Inflammatory macrophage (primary cell): ENCODE measurements around the gene GSTK1.
"Not testable (repeated sequence)": the region's sequence is repeated elsewhere in the genome, so short reads cannot be mapped to it uniquely, and the experiment has no call there.

Source experiments
- DNase-seq, 2 donors: peaks; one replicate each; pipeline ENCODE4 v3.0.0-alpha.2; 2020 to 2022

GSTK1 gene

GRCh38 chr7:143239813-143240212, 23.4 kb upstream of the GSTK1 start:
- peak; percentile 83 to 97 for DNase-seq

DNA sequence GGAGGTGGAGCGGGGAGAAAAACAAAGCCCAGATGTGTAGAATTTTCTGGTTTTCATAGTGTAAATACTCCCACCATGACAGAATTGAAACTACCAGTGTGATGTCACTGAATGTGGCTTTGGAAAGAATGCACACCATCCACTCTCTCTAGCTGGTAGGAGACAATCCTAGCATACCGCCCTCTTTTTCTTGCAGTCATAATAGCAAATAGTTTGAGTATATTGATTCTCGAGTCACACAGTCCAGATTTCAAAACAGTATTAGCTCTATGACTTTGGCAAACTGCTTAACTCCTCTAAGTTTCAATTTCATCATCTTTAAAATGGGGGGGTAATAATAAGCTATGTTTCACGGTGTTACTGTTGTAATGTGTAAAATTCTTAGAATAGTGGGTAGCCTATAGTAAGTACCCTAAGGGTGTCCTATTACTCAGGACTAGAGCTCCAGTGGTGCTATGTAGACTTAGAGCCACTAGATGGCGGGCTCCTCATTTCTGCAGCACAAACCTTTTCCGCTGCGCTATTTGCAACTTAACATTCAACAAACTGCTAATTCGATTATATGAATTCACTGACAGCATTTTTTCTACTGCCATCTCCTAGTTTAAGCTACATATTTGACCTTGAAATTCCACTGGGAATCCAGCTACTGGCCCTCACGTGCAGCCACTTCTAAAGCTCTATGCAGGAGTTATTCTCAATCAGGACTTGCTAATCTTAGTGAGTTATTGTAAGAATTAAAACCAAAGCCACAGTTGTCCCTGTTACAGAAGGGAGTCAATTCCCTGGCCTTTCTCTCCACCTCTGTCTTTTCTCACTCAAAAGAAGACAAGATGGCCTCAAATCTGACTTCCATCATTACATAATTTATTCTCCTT, 22.7 kb upstream of the GSTK1 start:
- peak; percentile 84 to 87 for DNase-seq

DNA sequence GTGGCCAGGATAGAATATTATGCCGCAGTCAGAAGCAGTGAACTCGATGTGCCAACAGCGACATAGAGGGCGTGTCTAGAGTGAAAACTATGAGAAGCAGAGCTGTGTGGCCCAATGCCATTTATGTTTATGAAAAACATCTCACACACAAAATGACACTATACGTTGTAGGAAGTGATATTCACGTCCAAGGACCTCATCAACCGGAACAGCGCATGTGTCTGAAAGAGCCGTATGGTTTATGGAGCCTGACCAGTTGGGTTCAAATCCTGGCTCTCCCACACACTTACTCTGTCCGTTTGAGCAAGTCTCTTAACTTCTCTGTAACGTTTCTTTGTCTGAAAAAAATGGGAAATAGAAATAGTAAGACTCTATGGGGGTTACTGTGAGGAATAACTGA, 20.9 kb upstream of the GSTK1 start:
- peak; percentile 87 for DNase-seq

GRCh38 chr7:143243111-143243510, 20.1 kb upstream of the GSTK1 start:
- DNase-seq, result no peak

DNA sequence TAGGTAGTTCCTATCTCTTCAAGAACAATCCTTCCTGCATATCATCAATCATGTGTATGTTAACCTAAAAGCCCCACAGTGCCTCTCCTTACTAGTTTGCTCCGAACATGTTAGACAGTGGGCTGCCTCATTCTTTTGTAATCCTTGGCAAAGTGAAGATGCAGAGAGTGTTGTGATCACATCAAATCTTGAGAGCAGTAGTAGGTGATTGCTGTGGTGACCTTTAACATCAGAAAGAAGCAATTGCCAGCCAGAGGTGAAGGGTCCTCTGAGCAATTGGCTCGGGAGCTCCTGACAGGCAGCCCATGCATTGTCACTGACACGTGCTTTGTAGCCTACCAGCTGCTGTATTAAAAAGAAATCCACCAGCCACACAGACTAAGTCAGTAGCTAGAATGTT, 19.6 kb upstream of the GSTK1 start:
- no peak for DNase-seq

GRCh38 chr7:143244321-143244720, 18.9 kb upstream of the GSTK1 start:
- DNase-seq, result no peak

- peak; percentile 52 to 84 for DNase-seq
These were observed 18.1 kb upstream of the GSTK1 start for GRCh38 chr7:143245123-143245522.

GRCh38 chr7:143247372-143247771, 15.9 kb upstream of the GSTK1 start:
- no peak for DNase-seq

- DNase-seq, result peak; percentile 63 to 66
These were observed 14.4 kb upstream of the GSTK1 start for GRCh38 chr7:143248761-143249354.

DNA sequence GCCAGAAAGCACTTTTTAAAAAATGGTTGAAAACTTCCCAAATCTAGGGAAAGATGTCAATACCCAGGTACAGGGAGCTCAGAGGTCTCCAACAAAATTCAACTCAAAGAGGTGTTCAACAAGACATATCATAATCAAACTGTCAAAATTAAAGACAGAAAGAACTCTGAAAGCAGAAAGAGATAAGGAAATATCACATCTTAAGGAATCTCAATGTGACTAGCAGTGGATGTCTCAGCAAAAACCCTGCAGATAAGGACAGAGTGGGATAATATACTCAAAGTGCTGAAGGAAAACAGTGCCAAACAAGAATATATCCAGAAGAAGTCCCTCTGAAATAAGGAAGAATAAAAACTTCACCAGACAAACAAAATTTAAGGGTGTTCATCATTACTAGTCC, 13.0 kb upstream of the GSTK1 start:
- DNase-seq, result no peak

GRCh38 chr7:143250822-143251221, 12.4 kb upstream of the GSTK1 start:
- no peak for DNase-seq

DNA sequence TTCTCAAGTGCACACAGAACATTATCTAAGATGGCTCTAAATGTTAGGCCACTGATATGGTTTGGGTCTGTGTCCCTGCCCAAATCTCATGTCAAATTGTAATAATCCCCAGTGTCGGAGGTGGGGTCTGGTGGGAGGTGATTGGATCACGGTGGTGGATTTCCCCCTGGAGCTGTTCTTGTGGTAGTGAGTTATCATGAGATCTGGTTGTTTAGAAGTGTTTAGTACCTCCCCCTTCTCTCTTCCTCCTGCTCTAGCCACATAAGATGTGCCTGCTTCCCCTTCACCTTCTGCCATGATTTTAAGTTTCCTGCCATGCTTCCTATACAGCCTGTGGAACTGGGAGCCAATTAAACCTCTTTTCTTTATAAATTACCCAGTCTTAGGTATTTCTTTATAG, 11.2 kb upstream of the GSTK1 start:
- peak in 1 of 2 donors; percentile 15 for DNase-seq

DNA sequence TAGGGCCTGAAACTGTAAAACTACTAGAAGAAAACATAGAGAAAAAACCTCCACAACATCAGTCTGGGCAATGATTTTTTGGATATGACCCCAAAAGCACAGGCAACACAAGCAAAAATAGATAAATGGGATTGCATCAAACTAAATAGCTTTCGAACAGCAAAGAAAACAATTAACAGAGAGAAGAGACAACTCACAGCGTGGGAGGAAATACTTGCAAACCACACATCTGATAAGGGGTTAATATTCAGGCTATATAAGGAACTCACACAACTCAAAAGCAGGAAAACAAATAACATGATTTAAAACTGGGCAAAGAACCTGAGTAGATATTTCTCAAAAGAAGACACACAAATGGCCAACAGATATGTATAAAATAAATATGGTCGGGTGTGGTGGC, 7.7 kb upstream of the GSTK1 start:
- no peak for DNase-seq

GRCh38 chr7:143256325-143256724, 6.9 kb upstream of the GSTK1 start:
- DNase-seq, result no peak

DNA sequence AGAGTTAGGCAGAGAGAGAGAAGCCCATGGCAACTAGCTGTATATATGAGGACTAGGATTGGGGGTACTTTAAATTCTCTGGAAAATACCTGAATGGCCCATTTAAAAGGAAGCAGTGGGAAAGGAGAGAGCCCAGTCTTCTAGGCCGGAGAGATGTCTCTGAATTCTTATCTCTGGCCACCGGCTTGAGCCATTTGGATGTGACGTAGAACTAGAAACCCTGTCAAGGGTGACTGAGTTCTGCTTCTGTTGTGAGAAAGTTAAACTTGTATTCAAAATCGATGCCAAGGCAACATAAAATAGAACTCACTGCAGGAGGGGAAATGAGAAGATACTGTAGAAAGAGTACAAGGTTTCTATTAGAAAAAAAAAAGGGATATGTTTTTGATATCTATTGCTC, 6.3 kb upstream of the GSTK1 start:
- no peak for DNase-seq

DNA sequence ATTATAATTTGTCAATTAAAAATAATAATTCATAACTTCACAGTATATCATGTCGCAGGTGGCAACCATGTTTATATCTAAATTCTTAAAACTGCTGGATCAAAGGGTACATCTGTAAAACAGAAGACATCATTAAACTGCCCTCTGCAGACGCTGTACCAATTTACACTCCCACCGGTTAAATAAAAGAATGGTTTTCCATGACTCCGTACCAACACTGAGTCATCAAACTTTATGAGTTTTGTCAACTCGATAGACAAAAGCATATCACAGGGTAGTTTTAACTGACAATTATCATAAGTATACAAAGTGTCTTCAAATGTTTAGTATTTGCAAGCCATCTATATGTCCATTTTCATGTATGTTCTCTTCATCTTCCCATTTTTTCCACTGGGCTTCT, 5.7 kb upstream of the GSTK1 start:
- no peak for DNase-seq

DNA sequence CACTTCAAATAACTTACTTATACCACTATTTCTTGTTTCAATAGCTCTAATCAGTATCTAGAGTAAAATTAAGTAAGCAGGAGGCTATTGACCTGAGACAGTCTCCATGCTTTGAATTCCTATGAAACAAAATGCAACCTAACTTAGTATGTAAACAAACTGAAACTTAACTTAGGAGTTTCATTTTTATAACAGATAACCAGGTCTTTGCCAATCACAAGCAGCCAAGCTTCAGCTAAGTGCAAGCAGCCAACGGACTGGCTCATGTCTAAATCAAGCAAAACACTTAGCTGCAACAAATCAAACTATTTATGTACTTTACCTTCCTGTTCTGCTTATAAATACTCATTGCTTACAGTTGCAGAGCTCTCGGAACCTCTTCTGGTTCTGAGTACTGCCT, 4.4 kb upstream of the GSTK1 start:
- no peak for DNase-seq

DNA sequence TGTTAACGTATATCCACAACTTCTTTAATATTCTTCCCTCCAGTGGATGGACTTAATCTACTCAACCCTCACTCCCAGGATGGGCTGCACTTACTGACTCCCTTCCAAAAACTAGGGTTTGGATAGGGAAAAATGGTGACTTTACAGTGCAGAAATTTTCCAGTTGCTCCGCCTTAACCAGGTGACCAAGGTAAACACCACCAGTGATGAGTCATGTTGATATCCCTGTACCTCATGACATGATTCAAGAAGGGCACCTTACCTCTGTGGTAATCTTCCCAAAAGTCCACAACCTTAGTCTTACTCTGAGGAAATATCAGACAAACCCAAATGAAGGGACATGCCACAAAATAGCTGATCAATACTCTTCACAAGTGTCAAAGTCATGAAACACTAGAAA, 3.5 kb upstream of the GSTK1 start:
- DNase-seq, result no peak

DNA sequence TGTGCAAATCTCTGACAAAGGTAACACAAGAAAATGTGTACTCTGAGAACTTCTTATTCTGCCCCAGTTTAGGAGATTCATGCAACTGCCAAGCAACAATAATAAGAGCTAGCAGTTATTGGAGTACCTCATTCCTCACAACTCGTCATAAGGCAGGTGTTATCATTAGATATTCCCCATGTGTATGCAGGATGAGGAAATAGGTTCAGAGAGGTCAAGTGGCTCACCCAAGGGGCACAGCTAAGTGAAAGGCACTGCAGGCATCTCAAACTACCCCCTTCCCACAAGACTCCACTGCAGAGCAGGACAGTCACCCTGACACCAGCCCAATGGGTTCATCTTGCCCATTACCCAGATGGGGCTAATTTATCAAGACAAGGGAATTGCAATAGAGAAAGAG, 1.3 kb upstream of the GSTK1 start:
- no peak for DNase-seq

- DNase-seq, result not testable (repeated sequence)
These were observed 941 bp downstream of the GSTK1 start for GRCh38 chr7:143264196-143264568.

GRCh38 chr7:143265017-143265693, 1.9 kb downstream of the GSTK1 start:
- no peak for DNase-seq

DNA sequence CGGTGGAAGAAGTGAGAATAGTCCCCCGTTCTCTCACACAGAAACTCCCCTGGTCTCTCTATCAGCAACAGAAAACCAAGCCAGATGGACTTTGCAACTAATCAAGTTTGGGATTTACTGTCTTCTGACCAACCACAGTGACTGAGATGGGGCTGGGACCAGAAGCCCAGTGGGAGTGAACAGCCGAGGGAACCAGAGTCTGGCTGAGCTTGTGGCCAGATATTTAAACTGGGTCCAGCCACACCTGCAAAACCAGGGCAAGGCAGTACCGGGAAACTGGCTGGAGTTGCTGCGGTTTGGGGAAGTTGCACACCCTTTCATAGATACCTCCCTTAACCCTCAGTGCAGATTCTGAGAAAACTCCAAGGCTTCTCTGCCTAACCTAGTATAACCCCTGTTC, 6.0 kb downstream of the GSTK1 start:
- DNase-seq, result no peak

DNA sequence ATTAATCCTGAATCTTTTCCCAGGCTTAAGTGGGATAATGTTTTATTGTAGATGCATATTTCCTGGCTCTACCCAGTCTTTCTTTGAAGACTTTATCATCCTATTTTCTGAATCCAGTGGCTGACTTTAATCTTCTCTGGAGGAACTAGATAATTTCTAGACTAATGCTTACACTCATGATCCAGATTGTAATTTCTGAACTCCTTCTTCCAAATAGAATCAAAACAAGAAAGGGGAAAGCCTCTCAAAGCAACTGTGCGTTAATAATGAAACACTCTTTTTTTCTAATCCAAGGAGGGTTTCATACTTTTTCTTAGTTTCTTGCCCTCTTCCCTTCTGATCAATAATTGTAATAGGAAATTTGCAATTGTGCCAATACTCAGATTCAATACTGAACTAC, 8.0 kb downstream of the GSTK1 start:
- no peak for DNase-seq

- no peak for DNase-seq
These were observed 9.6 kb downstream of the GSTK1 start for GRCh38 chr7:143272871-143273270.
